ENCODE data around the gene GGCX. TPM values are rescaled to one million over a fixed set of nuclear protein-coding genes. Genes with fewer than 3 reads are reported as not detected.

Gene GGCX
- total and polyA plus RNA-seq, 9 of the 15 experiments (the other 6 are each of a cell fraction or from before 2014, with no cell fraction given), result 14.4 to 47.1 (median 28.1) TPM

DNA sequence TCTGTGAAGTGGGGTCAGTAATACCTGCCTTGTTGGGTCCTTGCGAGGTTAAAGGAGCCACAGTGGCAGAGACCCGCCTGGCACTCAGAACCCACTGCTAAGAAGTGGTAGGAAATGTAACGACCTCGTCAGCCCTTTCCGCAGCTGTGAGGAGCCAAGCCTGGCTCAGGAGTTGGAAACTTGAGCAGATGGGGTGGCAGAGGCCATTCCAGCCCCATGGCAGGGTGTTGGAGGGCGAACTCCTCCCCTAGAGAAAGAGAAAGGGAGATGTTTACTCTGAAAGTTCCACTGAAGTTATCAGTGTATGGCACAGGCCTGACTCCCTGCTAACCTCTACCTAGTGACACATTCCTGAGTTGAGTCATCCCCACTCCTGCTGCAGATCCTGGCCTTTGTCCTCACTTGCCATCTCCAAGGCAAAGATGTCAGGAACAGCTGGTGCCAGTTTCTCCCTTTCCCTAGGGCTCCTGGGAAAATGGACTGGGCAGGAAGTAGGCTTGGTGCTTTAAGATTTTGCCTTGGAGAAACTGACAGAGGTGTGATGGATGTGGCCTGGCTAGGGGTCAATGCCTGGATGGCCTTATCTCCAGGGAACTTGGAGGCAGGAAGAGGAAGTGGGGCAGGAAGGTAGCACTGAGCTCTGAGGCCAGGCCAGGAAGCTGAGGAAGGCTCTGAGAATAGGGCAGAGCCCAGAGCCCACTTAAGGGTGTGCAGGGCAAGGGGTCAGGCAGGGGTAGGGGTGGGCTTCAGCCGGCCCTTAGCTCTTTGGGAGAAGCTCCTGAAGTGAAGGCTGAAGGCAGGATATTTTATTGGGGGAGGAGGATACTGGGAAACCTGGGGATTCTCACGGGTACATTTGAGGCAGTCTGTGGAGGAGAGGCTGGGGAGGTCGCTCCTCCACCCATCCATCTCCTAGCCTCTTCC, 23.8 kb upstream of the GGCX start (continued):
- TF ChIP-seq, protein P1, sequence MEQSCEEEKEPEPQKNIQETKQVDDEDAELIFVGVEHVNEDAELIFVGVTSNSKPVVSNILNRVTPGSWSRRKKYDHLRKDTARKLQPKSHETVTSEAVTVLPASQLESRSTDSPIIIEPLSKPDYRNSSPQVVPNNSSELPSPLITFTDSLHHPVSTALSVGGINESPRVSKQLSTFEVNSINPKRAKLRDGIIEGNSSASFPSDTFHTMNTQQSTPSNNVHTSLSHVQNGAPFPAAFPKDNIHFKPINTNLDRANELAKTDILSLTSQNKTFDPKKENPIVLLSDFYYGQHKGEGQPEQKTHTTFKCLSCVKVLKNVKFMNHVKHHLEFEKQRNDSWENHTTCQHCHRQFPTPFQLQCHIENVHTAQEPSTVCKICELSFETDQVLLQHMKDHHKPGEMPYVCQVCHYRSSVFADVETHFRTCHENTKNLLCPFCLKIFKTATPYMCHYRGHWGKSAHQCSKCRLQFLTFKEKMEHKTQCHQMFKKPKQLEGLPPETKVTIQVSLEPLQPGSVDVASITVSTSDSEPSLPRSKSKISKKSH (CRISPR knock-in tag; IDR thresholded peaks at IDR 0.05), result no peak
- TF ChIP-seq, protein P2, sequence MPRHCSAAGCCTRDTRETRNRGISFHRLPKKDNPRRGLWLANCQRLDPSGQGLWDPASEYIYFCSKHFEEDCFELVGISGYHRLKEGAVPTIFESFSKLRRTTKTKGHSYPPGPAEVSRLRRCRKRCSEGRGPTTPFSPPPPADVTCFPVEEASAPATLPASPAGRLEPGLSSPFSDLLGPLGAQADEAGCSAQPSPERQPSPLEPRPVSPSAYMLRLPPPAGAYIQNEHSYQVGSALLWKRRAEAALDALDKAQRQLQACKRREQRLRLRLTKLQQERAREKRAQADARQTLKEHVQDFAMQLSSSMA (CRISPR knock-in tag; IDR thresholded peaks at IDR 0.05), result no peak
- TF ChIP-seq, protein P3, sequence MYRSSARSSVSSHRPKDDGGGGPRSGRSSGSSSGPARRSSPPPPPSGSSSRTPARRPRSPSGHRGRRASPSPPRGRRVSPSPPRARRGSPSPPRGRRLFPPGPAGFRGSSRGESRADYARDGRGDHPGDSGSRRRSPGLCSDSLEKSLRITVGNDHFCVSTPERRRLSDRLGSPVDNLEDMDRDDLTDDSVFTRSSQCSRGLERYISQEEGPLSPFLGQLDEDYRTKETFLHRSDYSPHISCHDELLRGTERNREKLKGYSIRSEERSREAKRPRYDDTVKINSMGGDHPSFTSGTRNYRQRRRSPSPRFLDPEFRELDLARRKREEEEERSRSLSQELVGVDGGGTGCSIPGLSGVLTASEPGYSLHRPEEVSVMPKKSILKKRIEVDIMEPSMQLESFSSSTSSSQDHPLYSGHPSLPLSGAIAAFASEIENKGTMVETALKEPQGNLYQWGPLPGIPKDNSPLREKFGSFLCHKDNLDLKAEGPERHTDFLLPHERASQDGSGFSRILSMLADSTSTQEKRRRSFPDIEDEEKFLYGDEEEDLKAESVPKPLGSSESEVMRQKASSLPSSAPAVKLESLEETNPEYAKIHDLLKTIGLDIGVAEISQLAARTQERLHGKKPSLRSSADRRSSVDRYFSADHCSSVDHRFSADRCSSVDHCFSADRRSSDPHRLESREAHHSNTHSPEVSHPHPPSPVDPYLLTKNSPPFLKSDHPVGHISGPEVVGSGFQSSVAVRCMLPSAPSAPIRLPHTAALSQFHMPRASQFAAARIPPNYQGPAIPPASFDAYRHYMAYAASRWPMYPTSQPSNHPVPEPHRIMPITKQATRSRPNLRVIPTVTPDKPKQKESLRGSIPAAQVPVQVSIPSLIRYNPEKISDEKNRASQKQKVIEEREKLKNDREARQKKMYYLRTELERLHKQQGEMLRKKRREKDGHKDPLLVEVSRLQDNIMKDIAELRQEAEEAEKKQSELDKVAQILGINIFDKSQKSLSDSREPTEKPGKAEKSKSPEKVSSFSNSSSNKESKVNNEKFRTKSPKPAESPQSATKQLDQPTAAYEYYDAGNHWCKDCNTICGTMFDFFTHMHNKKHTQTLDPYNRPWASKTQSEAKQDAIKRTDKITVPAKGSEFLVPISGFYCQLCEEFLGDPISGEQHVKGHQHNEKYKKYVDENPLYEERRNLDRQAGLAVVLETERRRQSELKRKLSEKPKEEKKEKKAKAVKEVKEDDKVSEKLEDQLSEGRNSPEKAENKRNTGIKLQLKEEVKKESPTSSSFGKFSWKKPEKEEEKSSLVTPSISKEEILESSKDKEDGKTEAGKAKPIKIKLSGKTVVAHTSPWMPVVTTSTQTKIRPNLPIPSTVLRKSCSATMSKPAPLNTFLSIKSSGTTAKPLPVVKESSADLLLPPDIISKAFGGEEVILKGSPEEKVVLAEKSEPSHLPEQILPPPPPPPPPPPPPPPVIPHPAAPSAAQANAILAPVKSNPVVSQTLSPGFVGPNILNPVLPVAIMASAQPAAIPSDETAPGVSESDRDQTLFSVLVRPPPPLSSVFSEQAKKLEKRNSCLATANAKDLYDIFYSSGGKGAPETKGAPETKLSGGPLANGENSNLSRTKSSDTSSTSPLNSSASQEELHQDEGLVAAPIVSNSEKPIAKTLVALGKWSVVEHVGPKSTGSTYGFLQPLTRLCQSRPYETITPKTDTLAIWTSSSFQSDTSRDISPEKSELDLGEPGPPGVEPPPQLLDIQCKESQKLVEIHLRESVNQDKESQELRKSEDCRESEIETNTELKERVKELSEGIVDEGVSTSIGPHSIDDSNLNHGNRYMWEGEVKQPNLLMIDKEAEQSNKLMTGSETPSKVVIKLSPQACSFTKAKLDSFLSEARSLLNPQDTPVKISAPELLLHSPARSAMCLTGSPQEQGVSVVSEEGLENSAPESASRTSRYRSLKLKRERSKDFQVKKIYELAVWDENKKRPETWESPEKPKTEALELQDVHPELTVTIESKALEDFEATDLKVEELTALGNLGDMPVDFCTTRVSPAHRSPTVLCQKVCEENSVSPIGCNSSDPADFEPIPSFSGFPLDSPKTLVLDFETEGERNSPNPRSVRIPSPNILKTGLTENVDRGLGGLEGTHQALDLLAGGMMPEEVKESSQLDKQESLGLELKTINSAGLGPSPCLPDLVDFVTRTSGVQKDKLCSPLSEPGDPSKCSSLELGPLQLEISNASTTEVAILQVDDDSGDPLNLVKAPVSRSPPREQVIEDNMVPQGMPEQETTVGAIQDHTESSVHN (IDR thresholded peaks at IDR 0.05; ENCODE audit: borderline replicate concordance in 1 of 2, low read depth in 1 of 2), result peak in 1 of 2 experiments; percentile 71; a peak in 2 of 4 replicates
- peak; percentile 57 for TF ChIP-seq CREM (IDR thresholded peaks at IDR 0.05; ENCODE audit: low read depth)
- peak; percentile 82 for TF ChIP-seq GATA2 (CRISPR knock-in tag; IDR thresholded peaks at IDR 0.05)
- TF ChIP-seq, protein P4, sequence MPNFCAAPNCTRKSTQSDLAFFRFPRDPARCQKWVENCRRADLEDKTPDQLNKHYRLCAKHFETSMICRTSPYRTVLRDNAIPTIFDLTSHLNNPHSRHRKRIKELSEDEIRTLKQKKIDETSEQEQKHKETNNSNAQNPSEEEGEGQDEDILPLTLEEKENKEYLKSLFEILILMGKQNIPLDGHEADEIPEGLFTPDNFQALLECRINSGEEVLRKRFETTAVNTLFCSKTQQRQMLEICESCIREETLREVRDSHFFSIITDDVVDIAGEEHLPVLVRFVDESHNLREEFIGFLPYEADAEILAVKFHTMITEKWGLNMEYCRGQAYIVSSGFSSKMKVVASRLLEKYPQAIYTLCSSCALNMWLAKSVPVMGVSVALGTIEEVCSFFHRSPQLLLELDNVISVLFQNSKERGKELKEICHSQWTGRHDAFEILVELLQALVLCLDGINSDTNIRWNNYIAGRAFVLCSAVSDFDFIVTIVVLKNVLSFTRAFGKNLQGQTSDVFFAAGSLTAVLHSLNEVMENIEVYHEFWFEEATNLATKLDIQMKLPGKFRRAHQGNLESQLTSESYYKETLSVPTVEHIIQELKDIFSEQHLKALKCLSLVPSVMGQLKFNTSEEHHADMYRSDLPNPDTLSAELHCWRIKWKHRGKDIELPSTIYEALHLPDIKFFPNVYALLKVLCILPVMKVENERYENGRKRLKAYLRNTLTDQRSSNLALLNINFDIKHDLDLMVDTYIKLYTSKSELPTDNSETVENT (CRISPR knock-in tag; IDR thresholded peaks at IDR 0.05), result no peak

Data from K562 (cell line).